Measurements from ENCODE around the gene APP.

Gene APP

GRCh38 chr21:26095131-26095530 lies 75.4 kb downstream of the APP start:
- H3K4me1 ChIP-seq (ENCODE audit: low read length) = no peaks in the 10 kb centered on the region
- no peak for TF ChIP-seq EZH2phosphoT487 (IDR thresholded peaks at IDR 0.05; ENCODE audit: low read length)
- H4K20me1 ChIP-seq (ENCODE audit: insufficient read depth, low read length) = no peaks in the 10 kb centered on the region; the same call in 1 of the 2 replicates

GRCh38 chr21:26093122-26093521 lies 77.4 kb downstream of the APP start:
- H3K27ac ChIP-seq (ENCODE audit: low read length) = no peak overlapping the region
- H3K4me2 ChIP-seq (ENCODE audit: low read depth, low read length) = no peak overlapping the region
- no peak overlapping the region for H2AFZ ChIP-seq (ENCODE audit: low read length)
- H3K9me2 ChIP-seq (replicated peaks; ENCODE audit: insufficient read depth, low read length) = no peaks in the 10 kb centered on the region
- no peaks in the 10 kb centered on the region for H3K4me1 ChIP-seq (ENCODE audit: low read length)
- no peaks in the 10 kb centered on the region for H3K9me3 ChIP-seq (replicated peaks; ENCODE audit: insufficient read depth, low read length)
- no peak overlapping the region for H3K4me3 ChIP-seq (ENCODE audit: low read length)
- TF ChIP-seq EZH2phosphoT487 (IDR thresholded peaks at IDR 0.05; ENCODE audit: low read length) = no peak
- no peak for TF ChIP-seq CTCF (IDR thresholded peaks at IDR 0.05; ENCODE audit: low read length)
- TF ChIP-seq EZH2 (optimal IDR thresholded peaks at IDR 0.05; ENCODE audit: low read depth, low read length) = no peak
- no peak overlapping the region for H3K9ac ChIP-seq (ENCODE audit: low read length)
- H4K20me1 ChIP-seq (ENCODE audit: insufficient read depth, low read length) = no peaks in the 10 kb centered on the region; the same call in 1 of the 2 replicates
- no peak for DNase-seq
- H3K27me3 ChIP-seq (replicated peaks; ENCODE audit: insufficient read depth, low read length) = no peaks in the 10 kb centered on the region
- H3F3A ChIP-seq (ENCODE audit: insufficient read depth, low read length) = no peaks in the 10 kb centered on the region
- H3K36me3 ChIP-seq (replicated peaks; ENCODE audit: insufficient read depth, low read length) = no peaks in the 10 kb centered on the region
- peaks cover 19% of the 10 kb centered on the region; the same call in 1 of the 2 replicates for H3K79me2 ChIP-seq (ENCODE audit: low read length)

More at GRCh38 chr21:26095131-26095530, 75.4 kb downstream of the APP start:
- Histone ChIP-seq H3K4me2 (ENCODE audit: low read depth, low read length) (no peak overlapping the region), H3K27ac (ENCODE audit: low read length) (no peak overlapping the region), H3F3A (ENCODE audit: insufficient read depth, low read length) (no peaks in the 10 kb centered on the region), H3K9ac (ENCODE audit: low read length) (no peak overlapping the region), H3K9me3 (replicated peaks; ENCODE audit: insufficient read depth, low read length) (no peaks in the 10 kb centered on the region), H3K36me3 (replicated peaks; ENCODE audit: insufficient read depth, low read length) (no peaks in the 10 kb centered on the region), H3K4me3 (ENCODE audit: low read length) (no peak overlapping the region), H3K79me2 (ENCODE audit: low read length) (peaks cover 15% of the 10 kb centered on the region; the same call in 1 of the 2 replicates), H2AFZ (ENCODE audit: low read length) (no peak overlapping the region), H3K9me2 (replicated peaks; ENCODE audit: insufficient read depth, low read length) (no peaks in the 10 kb centered on the region), H3K27me3 (replicated peaks; ENCODE audit: insufficient read depth, low read length) (no peaks in the 10 kb centered on the region)
- no peak for DNase-seq

GRCh38 chr21:26091480-26092018 lies 79.0 kb downstream of the APP start:
- Histone ChIP-seq H3F3A (ENCODE audit: insufficient read depth, low read length) (no peaks in the 10 kb centered on the region), H4K20me1 (ENCODE audit: insufficient read depth, low read length) (no peaks in the 10 kb centered on the region; the same call in none of the 2 replicates), H3K4me2 (ENCODE audit: low read depth, low read length) (no peak overlapping the region), H3K27me3 (replicated peaks; ENCODE audit: insufficient read depth, low read length) (no peaks in the 10 kb centered on the region), H3K4me1 (ENCODE audit: low read length) (no peaks in the 10 kb centered on the region), H3K9ac (ENCODE audit: low read length) (no peak overlapping the region), H3K79me2 (ENCODE audit: low read length) (peaks cover 21% of the 10 kb centered on the region; the same call in 1 of the 2 replicates), H3K27ac (ENCODE audit: low read length) (no peak overlapping the region), H3K9me2 (replicated peaks; ENCODE audit: insufficient read depth, low read length) (no peaks in the 10 kb centered on the region), H2AFZ (ENCODE audit: low read length) (no peak overlapping the region), H3K36me3 (replicated peaks; ENCODE audit: insufficient read depth, low read length) (no peaks in the 10 kb centered on the region), H3K9me3 (replicated peaks; ENCODE audit: insufficient read depth, low read length) (no peaks in the 10 kb centered on the region), H3K4me3 (ENCODE audit: low read length) (no peak overlapping the region)
- no peak for DNase-seq
- TF ChIP-seq EZH2phosphoT487 (IDR thresholded peaks at IDR 0.05; ENCODE audit: low read length) (no peak), EZH2 (optimal IDR thresholded peaks at IDR 0.05; ENCODE audit: low read depth, low read length) (no peak), CTCF (IDR thresholded peaks at IDR 0.05; ENCODE audit: low read length) (no peak)

- Histone ChIP-seq H2AFZ (ENCODE audit: low read length) (no peak overlapping the region), H3K79me2 (ENCODE audit: low read length) (peaks cover 16% of the 10 kb centered on the region; the same call in 1 of the 2 replicates), H3K27me3 (replicated peaks; ENCODE audit: insufficient read depth, low read length) (no peaks in the 10 kb centered on the region), H3K4me3 (ENCODE audit: low read length) (no peak overlapping the region), H3K9me3 (replicated peaks; ENCODE audit: insufficient read depth, low read length) (no peaks in the 10 kb centered on the region), H4K20me1 (ENCODE audit: insufficient read depth, low read length) (no peaks in the 10 kb centered on the region; the same call in none of the 2 replicates), H3K9ac (ENCODE audit: low read length) (no peak overlapping the region), H3K4me2 (ENCODE audit: low read depth, low read length) (no peak overlapping the region), H3F3A (ENCODE audit: insufficient read depth, low read length) (no peaks in the 10 kb centered on the region), H3K36me3 (replicated peaks; ENCODE audit: insufficient read depth, low read length) (no peaks in the 10 kb centered on the region), H3K9me2 (replicated peaks; ENCODE audit: insufficient read depth, low read length) (no peaks in the 10 kb centered on the region), H3K4me1 (ENCODE audit: low read length) (no peaks in the 10 kb centered on the region), H3K27ac (ENCODE audit: low read length) (no peak overlapping the region)
- TF ChIP-seq CTCF (IDR thresholded peaks at IDR 0.05; ENCODE audit: low read length) (no peak), EZH2phosphoT487 (IDR thresholded peaks at IDR 0.05; ENCODE audit: low read length) (no peak)
- no peak for DNase-seq
These were observed 80.8 kb downstream of the APP start for GRCh38 chr21:26089730-26090129.
